ENCODE results near the gene RBM28.

Gene RBM28

DNA sequence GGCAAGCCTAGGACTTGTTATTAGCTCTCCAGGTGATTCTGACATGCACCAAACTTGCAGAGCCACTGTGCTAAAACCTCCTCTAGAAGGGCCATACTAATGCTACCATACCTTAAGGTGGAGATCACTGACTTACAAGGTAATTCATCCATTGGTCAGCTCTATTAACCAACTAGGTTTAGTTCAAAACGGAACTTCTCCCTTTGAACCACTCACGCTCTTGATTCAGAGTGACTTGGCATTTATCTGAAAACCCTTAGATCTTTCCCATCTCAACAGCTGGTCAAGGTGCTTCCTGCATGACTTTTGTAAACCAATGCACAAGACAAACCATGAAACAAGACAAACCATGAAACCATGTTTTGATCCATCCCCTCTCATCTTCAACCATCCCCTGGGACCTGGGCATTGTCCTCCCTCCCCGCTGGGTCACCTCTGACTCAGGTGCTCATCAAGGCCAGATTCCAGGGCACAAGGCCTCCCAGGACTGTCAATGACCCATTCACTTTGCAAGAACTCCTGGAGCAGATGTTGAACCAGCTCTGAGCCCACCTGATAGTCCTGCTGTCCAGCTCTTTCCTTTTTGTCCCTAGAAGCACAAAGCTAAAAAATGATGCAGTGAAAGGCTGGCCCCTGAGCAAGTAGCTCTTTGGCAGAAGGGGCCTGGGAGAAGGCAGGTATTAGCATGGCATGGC lies 47.3 kb upstream of the RBM28 start:
- Histone ChIP-seq H2BK15ac (ENCODE audit: low read depth, poor library complexity, severe bottlenecking) (no peak overlapping the region), H2BK12ac (ENCODE audit: low read length in 2 of 2) (no peak overlapping the region), H4K8ac (ENCODE audit: low read length) (no peak overlapping the region), H3K36me3 (ENCODE audit: control insufficient read depth in 1 of 2, insufficient read depth in 2 of 2, low read depth in 1 of 2, low read length in 2 of 2) (peaks cover 29 to 47% of the 10 kb centered on the region in 2 experiments), H3K4ac (ENCODE audit: low read depth in 1 of 2, low read length in 2 of 2) (no peak overlapping the region), H3K27me3 (ENCODE audit: control insufficient read depth in 1 of 2, insufficient read depth in 1 of 2, low read length in 2 of 2) (peaks cover 22 to 24% of the 10 kb centered on the region in 2 experiments), H3K23ac (ENCODE audit: low read length in 2 of 2) (no peak overlapping the region), H3K27ac (ENCODE audit: low read length, poor library complexity, severe bottlenecking) (no peak overlapping the region), H3K18ac (ENCODE audit: low read depth in 1 of 2, low read length in 2 of 2) (no peak overlapping the region), H3K14ac (ENCODE audit: low read length in 2 of 2) (no peak overlapping the region), H3K79me1 (replicated peaks; ENCODE audit: low read length, poor library complexity, severe bottlenecking) (no peaks in the 10 kb centered on the region), H2BK120ac (ENCODE audit: low read depth, low read length) (no peak overlapping the region), H3K4me2 (ENCODE audit: low read length, poor library complexity, severe bottlenecking) (no peak overlapping the region), H3K4me3 (ENCODE audit: insufficient read depth in 1 of 2, low read depth in 1 of 2, low read length in 2 of 2) (no peak overlapping the region), H2BK5ac (ENCODE audit: low read depth, low read length, poor library complexity, severe bottlenecking) (no peak overlapping the region), H3K4me1 (ENCODE audit: control insufficient read depth, insufficient read depth, low read depth, low read length) (peaks cover 6% of the 10 kb centered on the region), H2AFZ (ENCODE audit: low read depth, low read length) (no peak overlapping the region), H4K91ac (ENCODE audit: low read length) (no peak overlapping the region), H3K9me3 (ENCODE audit: control insufficient read depth, low read length) (no peaks in the 10 kb centered on the region), H2AK5ac (ENCODE audit: low read length, severe bottlenecking) (no peak overlapping the region), H3K9ac (ENCODE audit: low read length) (no peak overlapping the region)
- 95% methylated on average over 3 of the region's 3 CpGs for WGBS
- no peak for DNase-seq

DNA sequence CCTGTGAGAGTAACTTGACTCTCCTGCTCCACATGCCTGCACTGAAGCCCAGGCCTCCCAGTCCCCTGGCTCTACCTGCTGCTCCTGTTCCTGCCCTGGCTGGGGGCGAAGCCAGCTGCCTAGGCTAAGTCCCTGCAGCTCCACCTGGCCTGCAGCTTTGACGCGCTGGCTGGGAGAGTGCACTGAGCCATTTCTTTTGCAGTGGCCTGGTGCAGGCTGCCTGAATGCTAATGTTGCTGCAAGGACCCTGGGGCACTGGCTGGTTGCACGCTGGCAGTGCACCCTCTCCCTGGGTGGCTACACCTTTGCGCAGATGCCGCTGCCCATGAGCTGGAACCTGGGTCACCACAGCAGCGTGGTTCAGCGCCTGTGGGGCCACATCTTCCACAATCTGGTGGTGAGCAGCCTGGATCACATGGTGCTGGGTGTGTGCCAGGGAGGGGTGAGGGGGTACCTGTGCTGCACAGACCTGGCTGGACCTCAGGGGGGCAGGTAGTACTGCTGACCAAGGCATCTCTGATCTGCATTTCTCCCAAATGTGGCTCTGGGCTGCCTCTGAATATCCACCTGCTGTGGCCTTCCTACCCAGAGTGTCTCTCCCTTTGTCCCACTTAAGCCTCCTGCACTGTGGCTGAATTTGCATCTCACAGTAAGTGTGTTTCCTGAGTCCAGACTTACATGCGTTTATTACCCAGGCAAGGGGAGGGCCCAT lies 46.1 kb upstream of the RBM28 start:
- H2AK5ac ChIP-seq (ENCODE audit: low read length, severe bottlenecking), result no peak overlapping the region
- H3K9ac ChIP-seq (ENCODE audit: low read length), result no peak overlapping the region
- H2BK120ac ChIP-seq (ENCODE audit: low read depth, low read length), result no peak overlapping the region
- H3K14ac ChIP-seq (ENCODE audit: low read length in 2 of 2), result no peak overlapping the region
- H4K91ac ChIP-seq (ENCODE audit: low read length), result no peak overlapping the region
- no peak overlapping the region for H2BK5ac ChIP-seq (ENCODE audit: low read depth, low read length, poor library complexity, severe bottlenecking)
- no peak overlapping the region for H2AFZ ChIP-seq (ENCODE audit: low read depth, low read length)
- no peaks in the 10 kb centered on the region for H3K79me1 ChIP-seq (replicated peaks; ENCODE audit: low read length, poor library complexity, severe bottlenecking)
- WGBS, result 84% methylated on average over 9 of the region's 9 CpGs
- no peak overlapping the region for H3K4ac ChIP-seq (ENCODE audit: low read depth in 1 of 2, low read length in 2 of 2)
- H3K36me3 ChIP-seq (ENCODE audit: control insufficient read depth in 1 of 2, insufficient read depth in 2 of 2, low read depth in 1 of 2, low read length in 2 of 2), result peaks cover 18 to 36% of the 10 kb centered on the region in 2 experiments
- H2BK12ac ChIP-seq (ENCODE audit: low read length in 2 of 2), result no peak overlapping the region
- peaks cover 6% of the 10 kb centered on the region for H3K4me1 ChIP-seq (ENCODE audit: control insufficient read depth, insufficient read depth, low read depth, low read length)
- no peak overlapping the region for H3K4me3 ChIP-seq (ENCODE audit: insufficient read depth in 1 of 2, low read depth in 1 of 2, low read length in 2 of 2)
- H3K27me3 ChIP-seq (ENCODE audit: control insufficient read depth in 1 of 2, insufficient read depth in 1 of 2, low read length in 2 of 2), result peaks cover 22 to 24% of the 10 kb centered on the region in 2 experiments
- DNase-seq, result no peak
- H3K23ac ChIP-seq (ENCODE audit: low read length in 2 of 2), result no peak overlapping the region
- no peak overlapping the region for H2BK15ac ChIP-seq (ENCODE audit: low read depth, poor library complexity, severe bottlenecking)
- H3K4me2 ChIP-seq (ENCODE audit: low read length, poor library complexity, severe bottlenecking), result no peak overlapping the region
- H3K27ac ChIP-seq (ENCODE audit: low read length, poor library complexity, severe bottlenecking), result no peak overlapping the region
- H4K8ac ChIP-seq (ENCODE audit: low read length), result no peak overlapping the region
- H3K18ac ChIP-seq (ENCODE audit: low read depth in 1 of 2, low read length in 2 of 2), result no peak overlapping the region
- H3K9me3 ChIP-seq (ENCODE audit: control insufficient read depth, low read length), result no peaks in the 10 kb centered on the region

DNA sequence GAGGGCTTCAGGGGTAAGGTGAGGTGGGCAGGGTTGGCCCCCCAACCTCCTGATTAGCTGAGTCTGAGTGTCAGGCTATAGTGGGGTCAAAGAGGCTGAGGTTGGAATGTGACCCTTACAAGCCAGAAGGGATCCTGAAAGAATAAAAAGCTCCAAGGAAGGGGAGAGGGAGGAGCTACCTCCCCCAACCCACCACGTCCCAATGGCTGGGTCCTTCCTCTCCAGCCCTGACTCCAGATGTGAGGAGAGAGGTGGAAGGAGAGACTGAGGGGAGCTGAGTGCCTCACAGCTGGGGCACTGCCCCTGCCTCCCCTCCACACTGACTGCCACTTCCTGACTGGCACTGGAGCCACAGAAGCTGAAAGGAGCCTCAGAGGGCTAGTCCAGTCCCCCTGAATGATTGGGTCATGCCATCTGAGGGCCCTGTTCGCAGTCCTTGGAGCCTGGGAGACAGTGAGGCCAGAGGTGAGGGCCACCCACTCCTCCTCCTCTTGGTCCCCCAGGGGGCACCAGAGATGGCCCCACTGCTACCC lies 45.4 kb upstream of the RBM28 start:
- peaks cover 12 to 29% of the 10 kb centered on the region in 2 experiments for H3K36me3 ChIP-seq (ENCODE audit: control insufficient read depth in 1 of 2, insufficient read depth in 2 of 2, low read depth in 1 of 2, low read length in 2 of 2)
- no peak overlapping the region for H2BK5ac ChIP-seq (ENCODE audit: low read depth, low read length, poor library complexity, severe bottlenecking)
- peaks cover 22 to 24% of the 10 kb centered on the region in 2 experiments for H3K27me3 ChIP-seq (ENCODE audit: control insufficient read depth in 1 of 2, insufficient read depth in 1 of 2, low read length in 2 of 2)
- WGBS, result 67% methylated on average over 1 of the region's 2 CpGs
- H3K18ac ChIP-seq (ENCODE audit: low read depth in 1 of 2, low read length in 2 of 2), result peak overlapping the region in 1 of 2 experiments; percentile 41
- no peak overlapping the region for H3K4me3 ChIP-seq (ENCODE audit: insufficient read depth in 1 of 2, low read depth in 1 of 2, low read length in 2 of 2)
- no peak overlapping the region for H4K91ac ChIP-seq (ENCODE audit: low read length)
- H3K4me1 ChIP-seq (ENCODE audit: control insufficient read depth, insufficient read depth, low read depth, low read length), result peaks cover 6% of the 10 kb centered on the region
- no peak overlapping the region for H3K9ac ChIP-seq (ENCODE audit: low read length)
- H2BK15ac ChIP-seq (ENCODE audit: low read depth, poor library complexity, severe bottlenecking), result no peak overlapping the region
- no peak overlapping the region for H3K27ac ChIP-seq (ENCODE audit: low read length, poor library complexity, severe bottlenecking)
- no peak overlapping the region for H3K4me2 ChIP-seq (ENCODE audit: low read length, poor library complexity, severe bottlenecking)
- H3K14ac ChIP-seq (ENCODE audit: low read length in 2 of 2), result peak overlapping the region in 1 of 2 experiments; percentile 22
- DNase-seq, result no peak
- H3K23ac ChIP-seq (ENCODE audit: low read length in 2 of 2), result no peak overlapping the region
- no peak overlapping the region for H2AK5ac ChIP-seq (ENCODE audit: low read length, severe bottlenecking)
- no peak overlapping the region for H2AFZ ChIP-seq (ENCODE audit: low read depth, low read length)
- no peak overlapping the region for H2BK12ac ChIP-seq (ENCODE audit: low read length in 2 of 2)
- no peak overlapping the region for H4K8ac ChIP-seq (ENCODE audit: low read length)
- H2BK120ac ChIP-seq (ENCODE audit: low read depth, low read length), result no peak overlapping the region
- no peaks in the 10 kb centered on the region for H3K79me1 ChIP-seq (replicated peaks; ENCODE audit: low read length, poor library complexity, severe bottlenecking)
- no peak overlapping the region for H3K4ac ChIP-seq (ENCODE audit: low read depth in 1 of 2, low read length in 2 of 2)
- H3K9me3 ChIP-seq (ENCODE audit: control insufficient read depth, low read length), result no peaks in the 10 kb centered on the region

DNA sequence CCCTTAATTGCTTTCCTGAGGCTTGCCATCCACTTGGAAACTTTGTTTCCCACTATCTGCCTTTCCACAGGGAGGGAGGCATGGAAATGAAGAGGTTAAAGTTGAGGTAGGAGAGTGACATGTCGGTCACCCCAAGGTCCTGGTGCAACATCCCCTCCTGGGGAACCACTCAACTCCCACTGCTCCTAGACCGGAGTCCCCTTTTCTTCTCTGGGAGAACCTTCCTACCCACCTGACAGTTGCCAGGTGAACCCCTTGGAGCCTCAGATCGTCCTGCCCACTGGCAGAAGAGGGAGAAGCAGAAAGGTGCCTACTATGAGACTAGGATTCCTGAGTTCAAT lies 44.4 kb upstream of the RBM28 start:
- Histone ChIP-seq H3K27ac (ENCODE audit: low read length, poor library complexity, severe bottlenecking) (no peak overlapping the region), H3K18ac (ENCODE audit: low read depth in 1 of 2, low read length in 2 of 2) (no peak overlapping the region), H3K4me1 (ENCODE audit: control insufficient read depth, insufficient read depth, low read depth, low read length) (peaks cover 8% of the 10 kb centered on the region), H2BK12ac (ENCODE audit: low read length in 2 of 2) (no peak overlapping the region), H4K91ac (ENCODE audit: low read length) (no peak overlapping the region), H3K9me3 (ENCODE audit: control insufficient read depth, low read length) (no peaks in the 10 kb centered on the region), H3K79me1 (replicated peaks; ENCODE audit: low read length, poor library complexity, severe bottlenecking) (no peaks in the 10 kb centered on the region), H3K27me3 (ENCODE audit: control insufficient read depth in 1 of 2, insufficient read depth in 1 of 2, low read length in 2 of 2) (peaks cover 24 to 25% of the 10 kb centered on the region in 2 experiments), H3K4me3 (ENCODE audit: insufficient read depth in 1 of 2, low read depth in 1 of 2, low read length in 2 of 2) (no peak overlapping the region), H3K4ac (ENCODE audit: low read depth in 1 of 2, low read length in 2 of 2) (no peak overlapping the region), H2BK5ac (ENCODE audit: low read depth, low read length, poor library complexity, severe bottlenecking) (no peak overlapping the region), H2BK15ac (ENCODE audit: low read depth, poor library complexity, severe bottlenecking) (no peak overlapping the region), H2AFZ (ENCODE audit: low read depth, low read length) (no peak overlapping the region), H3K4me2 (ENCODE audit: low read length, poor library complexity, severe bottlenecking) (no peak overlapping the region), H2BK120ac (ENCODE audit: low read depth, low read length) (no peak overlapping the region), H3K36me3 (ENCODE audit: control insufficient read depth in 1 of 2, insufficient read depth in 2 of 2, low read depth in 1 of 2, low read length in 2 of 2) (peaks cover 6 to 19% of the 10 kb centered on the region in 2 experiments), H3K9ac (ENCODE audit: low read length) (peak overlapping the region; percentile 12), H3K14ac (ENCODE audit: low read length in 2 of 2) (no peak overlapping the region), H4K8ac (ENCODE audit: low read length) (no peak overlapping the region), H2AK5ac (ENCODE audit: low read length, severe bottlenecking) (no peak overlapping the region), H3K23ac (ENCODE audit: low read length in 2 of 2) (no peak overlapping the region)
- no peak for DNase-seq
- 11% methylated on average over 1 of the region's 3 CpGs for WGBS
